GM13976 (cell line): ENCODE data around the gene PLOD2.

Experiments used
- DNase-seq: peaks from one replicate; pipeline ENCODE4 v3.0.0; 2012; ENCODE audit warnings: low spot score
- CTCF ChIP-seq: IDR thresholded peaks from 2 replicates; pipeline ENCODE4 v1.5.1; 2012; ENCODE audit warnings: borderline replicate concordance, mild to moderate bottlenecking; ENCODE audit not compliant: insufficient read depth; ENCODE audit errors: extremely low read depth, missing control alignments, control extremely low read depth
- in situ Hi-C: fragments of 300-500 bp; cut with MboI; formaldehyde crosslinking; loops from one replicate; pipeline ENCODE4 v1.12.0; 2022; ENCODE audit warnings: low sequenced_read_pairs, mixed read lengths, inconsistent platforms; ENCODE audit not compliant: unreplicated experiment

The PLOD2 gene

GRCh38 chr3:146138902-146139301, 22.1 kb downstream of the PLOD2 start:
- in situ Hi-C loops: no loop called here
- no peak for DNase-seq
- TF ChIP-seq CTCF: no peak

- no peak for DNase-seq
- in situ Hi-C loops: no loop called here
These were observed 24.3 kb downstream of the PLOD2 start for GRCh38 chr3:146136647-146137046.

GRCh38 chr3:146134348-146135117, 26.5 kb downstream of the PLOD2 start:
- in situ Hi-C loops: no loop called here
- TF ChIP-seq CTCF: no peak
- no peak for DNase-seq

More at GRCh38 chr3:146136647-146137046, 24.3 kb downstream of the PLOD2 start:
- no peak for TF ChIP-seq CTCF

- no peak for TF ChIP-seq CTCF
- no peak for DNase-seq
These were observed 27.5 kb downstream of the PLOD2 start for GRCh38 chr3:146133441-146133840.

GRCh38 chr3:146131616-146132410, 29.2 kb downstream of the PLOD2 start:
- no peak for TF ChIP-seq CTCF
- in situ Hi-C loops: no loop called here
- no peak for DNase-seq

More at GRCh38 chr3:146133441-146133840, 27.5 kb downstream of the PLOD2 start:
- in situ Hi-C loops: no loop called here

- in situ Hi-C loops: no loop called here
- no peak for TF ChIP-seq CTCF
- no peak for DNase-seq
These were observed 30.1 kb downstream of the PLOD2 start for GRCh38 chr3:146130881-146131371.
